Measurements from ENCODE around the gene CELA1. TPM values are rescaled to one million over a fixed set of nuclear protein-coding genes. Genes with fewer than 3 reads are reported as not detected.

CELA1 gene
- total and polyA plus RNA-seq, 10 of the 15 experiments (the other 5 are each of a cell fraction or from before 2014, with no cell fraction given), result not detected

DNA sequence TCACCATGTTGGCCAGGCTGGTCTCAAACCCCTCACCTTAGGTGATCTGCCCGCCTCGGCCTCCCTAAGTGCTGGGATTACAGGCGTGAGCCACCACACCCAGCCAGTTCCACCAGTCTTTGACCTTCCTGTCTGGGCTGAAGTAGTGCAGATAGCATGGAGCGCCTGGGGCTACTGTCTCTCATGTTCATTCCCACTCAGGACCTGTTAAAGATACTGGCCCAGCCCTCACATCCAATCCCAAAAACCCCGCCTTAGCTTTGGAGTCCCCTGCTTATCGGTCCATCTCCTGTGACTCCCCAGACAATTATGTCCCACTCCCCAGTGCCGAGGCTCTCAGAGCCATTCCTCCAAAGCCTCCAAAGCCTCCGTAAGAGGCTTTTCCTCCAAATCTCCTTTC, 12.0 kb upstream of the CELA1 start (continued):
- TF ChIP-seq CEBPB (IDR thresholded peaks at IDR 0.05; ENCODE audit: borderline replicate concordance in 1 of 2, low read depth in 2 of 2, low read length in 2 of 2) (no peak), POU2F2 (IDR thresholded peaks at IDR 0.05; ENCODE audit: borderline replicate concordance, low read depth, low read length) (no peak), SP1 (IDR thresholded peaks at IDR 0.05; ENCODE audit: low read depth, low read length) (no peak), MYB (IDR thresholded peaks at IDR 0.05; ENCODE audit: borderline replicate concordance, low read depth, low read length) (no peak), YY1 (IDR thresholded peaks at IDR 0.05; ENCODE audit: low read depth, low read length) (no peak), ATF2 (IDR thresholded peaks at IDR 0.05; ENCODE audit: low read length) (no peak)
- TF ChIP-seq, protein P1, sequence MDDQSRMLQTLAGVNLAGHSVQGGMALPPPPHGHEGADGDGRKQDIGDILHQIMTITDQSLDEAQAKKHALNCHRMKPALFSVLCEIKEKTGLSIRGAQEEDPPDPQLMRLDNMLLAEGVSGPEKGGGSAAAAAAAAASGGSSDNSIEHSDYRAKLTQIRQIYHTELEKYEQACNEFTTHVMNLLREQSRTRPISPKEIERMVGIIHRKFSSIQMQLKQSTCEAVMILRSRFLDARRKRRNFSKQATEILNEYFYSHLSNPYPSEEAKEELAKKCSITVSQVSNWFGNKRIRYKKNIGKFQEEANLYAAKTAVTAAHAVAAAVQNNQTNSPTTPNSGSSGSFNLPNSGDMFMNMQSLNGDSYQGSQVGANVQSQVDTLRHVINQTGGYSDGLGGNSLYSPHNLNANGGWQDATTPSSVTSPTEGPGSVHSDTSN (IDR thresholded peaks at IDR 0.05; ENCODE audit: insufficient replicate concordance, low read depth, low read length), result no peak

DNA sequence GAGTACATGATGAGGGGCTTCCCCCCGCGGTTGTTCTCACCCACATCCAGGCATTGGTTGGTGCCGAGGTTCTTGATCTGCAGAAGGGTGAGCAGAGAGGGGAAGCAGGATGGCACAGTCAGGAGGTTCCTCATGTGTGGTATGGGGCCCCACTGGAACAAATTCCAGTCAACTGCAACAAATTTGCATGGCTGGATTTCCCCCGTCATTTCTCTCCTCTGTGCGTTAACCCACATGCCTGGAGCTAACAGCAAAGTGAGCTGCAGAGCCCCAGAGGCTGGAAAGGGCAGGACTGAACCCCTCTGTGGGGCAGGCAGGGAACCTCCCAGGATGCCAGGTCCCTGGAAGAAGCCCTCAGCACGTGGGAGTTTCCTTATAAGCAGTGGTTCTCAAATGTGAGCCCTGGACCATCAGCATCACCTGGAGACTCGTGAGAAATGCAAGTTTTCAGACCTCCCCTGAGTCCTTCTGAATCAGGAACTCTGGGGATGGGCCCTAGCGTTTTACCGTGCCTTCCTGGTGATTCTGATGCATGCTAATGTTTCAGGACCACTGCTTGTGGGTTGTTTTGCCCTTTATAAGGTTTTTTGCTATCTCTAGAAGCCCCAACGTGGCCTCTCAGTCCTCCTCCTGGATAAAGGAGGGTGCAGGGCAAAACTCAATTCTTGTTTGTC, 11.0 kb upstream of the CELA1 start:
- peak overlapping the region; percentile 29; the same call in 1 of the 2 replicates for H3K9ac ChIP-seq (ENCODE audit: control insufficient read depth, insufficient read depth, low read length)
- intact Hi-C loops (cut with micrococcal nuclease; ENCODE audit: unreplicated experiment), result no loop called here
- ChIA-PET RAD21 (ENCODE audit: unreplicated experiment) (interaction anchor here (0.7 to 1.0 kb wide), 2 partner anchors 11 to 16 kb away, joined by 3 to 5 read pairs; no protein-coding TSS in a partner anchor), POLR2A (interaction anchor here (1.1 kb wide), 1 partner anchor 11 kb away, joined by 3 read pairs; no protein-coding TSS in a partner anchor), CTCF (interaction anchor here (0.6 to 1.0 kb wide), 3 partner anchors 17 to 347 kb away, joined by 3 read pairs; no protein-coding TSS in a partner anchor), SMC1A (ENCODE audit: uncharacterized antibody, unreplicated experiment) (interaction anchor here (1.3 kb wide), 1 partner anchor 16 kb away, joined by 4 read pairs; no protein-coding TSS in a partner anchor)
- FAIRE-seq (peak; percentile 81), DNase-seq (ENCODE audit: low read depth, low spot score) (peak; percentile 64), ATAC-seq (peak; percentile 93)
- H3K4me1 ChIP-seq (ENCODE audit: control insufficient read depth, insufficient read depth, low read length), result peaks cover 21% of the 10 kb centered on the region
- H3K79me2 ChIP-seq (ENCODE audit: control insufficient read depth, insufficient read depth, low read length), result no peaks in the 10 kb centered on the region
- H3K4me2 ChIP-seq (ENCODE audit: control insufficient read depth, insufficient read depth), result peak overlapping the region; percentile 73
- H3K27ac ChIP-seq (ENCODE audit: control insufficient read depth, insufficient read depth), result peak overlapping the region; percentile 61
- H3K36me3 ChIP-seq (ENCODE audit: control insufficient read depth in 2 of 2, insufficient read depth in 2 of 2, low read length in 1 of 2), result peaks cover 0 to 10% of the 10 kb centered on the region in 2 experiments; a peak in 3 of 4 replicates
- H4K20me1 ChIP-seq (ENCODE audit: control insufficient read depth, insufficient read depth), result no peaks in the 10 kb centered on the region
- H3K27me3 ChIP-seq (replicated peaks in 1 of 2; ENCODE audit: control insufficient read depth in 2 of 2, insufficient read depth in 2 of 2, low read length in 1 of 2), result no peaks in the 10 kb centered on the region
- 0 out of 2 replicates have a peak overlapping the region, but pooled peaks have one; percentile 5 for H3K4me3 ChIP-seq
- BruUV-seq (replicated peaks), result no TSS peak
- WGBS (ENCODE audit: insufficient coverage, insufficient replicate concordance, low lambda C conversion rate, missing lambda C conversion rate), result 4% methylated on average over 10 of the region's 10 CpGs
- no peak overlapping the region; the same call in 1 of the 2 replicates for H2AFZ ChIP-seq (ENCODE audit: control insufficient read depth, low read depth, low read length)
- H3K9me3 ChIP-seq (replicated peaks; ENCODE audit: control insufficient read depth, insufficient read depth, low read length), result peaks cover 2% of the 10 kb centered on the region; the same call in 2 of the 3 replicates
- in situ Hi-C loops (cut with MboI), result no loop called here
- TF ChIP-seq RBBP5 (conservative IDR thresholded peaks at IDR 0.05) (no peak), CREM (IDR thresholded peaks at IDR 0.05; ENCODE audit: low read depth) (no peak), MEF2B (IDR thresholded peaks at IDR 0.05; ENCODE audit: partially characterized antibody, poor library complexity, severe bottlenecking) (peak; percentile 64), NRF1 (conservative IDR thresholded peaks at IDR 0.05; ENCODE audit: low read depth, low read length) (no peak), TCF7 (IDR thresholded peaks at IDR 0.05; ENCODE audit: borderline replicate concordance) (no peak), PAX5 (IDR thresholded peaks at IDR 0.05; ENCODE audit: borderline replicate concordance, low read depth, low read length) (peak; percentile 47; the same call in 1 of the 2 replicates), ZNF217 (IDR thresholded peaks at IDR 0.05) (no peak), BRCA1 (IDR thresholded peaks at IDR 0.05; ENCODE audit: low read depth, low read length) (no peak)
- TF ChIP-seq, protein P2, sequence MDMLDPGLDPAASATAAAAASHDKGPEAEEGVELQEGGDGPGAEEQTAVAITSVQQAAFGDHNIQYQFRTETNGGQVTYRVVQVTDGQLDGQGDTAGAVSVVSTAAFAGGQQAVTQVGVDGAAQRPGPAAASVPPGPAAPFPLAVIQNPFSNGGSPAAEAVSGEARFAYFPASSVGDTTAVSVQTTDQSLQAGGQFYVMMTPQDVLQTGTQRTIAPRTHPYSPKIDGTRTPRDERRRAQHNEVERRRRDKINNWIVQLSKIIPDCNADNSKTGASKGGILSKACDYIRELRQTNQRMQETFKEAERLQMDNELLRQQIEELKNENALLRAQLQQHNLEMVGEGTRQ (IDR thresholded peaks at IDR 0.05; ENCODE audit: borderline replicate concordance, low read depth, low read length), result no peak
